ENCODE results near the gene CRTAC1.

The CRTAC1 gene

DNA sequence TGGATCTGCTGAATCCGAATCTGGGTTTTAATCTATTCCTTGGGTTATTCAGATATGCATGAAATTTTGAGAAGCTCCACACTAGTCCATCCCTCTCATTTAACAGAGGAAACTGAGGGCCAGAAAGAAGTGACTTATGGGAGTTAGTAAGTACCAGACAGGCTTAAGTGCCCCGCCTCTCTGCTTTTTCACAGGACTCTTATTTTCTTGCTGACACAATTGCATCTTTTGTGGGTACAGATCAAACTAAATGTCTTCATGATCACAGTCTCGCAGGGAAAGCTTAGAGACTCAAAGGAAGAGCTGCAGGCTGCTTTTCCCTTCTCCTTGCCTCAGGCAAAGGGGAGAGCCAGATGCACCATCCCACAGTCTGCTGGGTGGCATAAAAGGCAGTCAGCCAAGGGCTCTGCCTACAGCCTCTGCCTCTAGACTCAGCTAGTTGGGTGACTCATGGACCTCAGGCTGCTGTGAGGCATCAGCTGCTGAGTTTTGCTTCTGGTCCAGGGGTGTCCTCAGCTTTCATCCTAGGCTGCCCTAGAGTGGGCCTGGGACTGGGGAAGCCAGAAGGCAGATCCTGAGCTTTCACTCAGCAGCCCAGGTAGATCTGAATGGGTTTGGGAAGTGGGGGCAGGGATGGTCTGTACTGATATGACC, 169.2 kb downstream of the CRTAC1 start:
- Histone ChIP-seq H3K79me1 (replicated peaks; ENCODE audit: low read length, poor library complexity, severe bottlenecking) (no peaks in the 10 kb centered on the region), H3K4me3 (ENCODE audit: insufficient read depth in 1 of 2, low read depth in 1 of 2, low read length in 2 of 2) (no peak overlapping the region), H4K91ac (ENCODE audit: low read length) (no peak overlapping the region), H2BK120ac (ENCODE audit: low read depth, low read length) (no peak overlapping the region), H3K18ac (ENCODE audit: low read depth in 1 of 2, low read length in 2 of 2) (no peak overlapping the region), H3K4me2 (ENCODE audit: low read length, poor library complexity, severe bottlenecking) (peak overlapping the region; percentile 25), H2AK5ac (ENCODE audit: low read length, severe bottlenecking) (peak overlapping the region; percentile 58), H3K27me3 (ENCODE audit: control insufficient read depth in 1 of 2, insufficient read depth in 1 of 2, low read length in 2 of 2) (peaks cover 0 to 47% of the 10 kb centered on the region in 2 experiments), H3K4me1 (ENCODE audit: control insufficient read depth, insufficient read depth, low read depth, low read length) (peaks cover 17% of the 10 kb centered on the region), H2BK15ac (ENCODE audit: low read depth, poor library complexity, severe bottlenecking) (no peak overlapping the region), H4K8ac (ENCODE audit: low read length) (no peak overlapping the region), H2BK12ac (ENCODE audit: low read length in 2 of 2) (no peak overlapping the region), H3K27ac (ENCODE audit: low read length, poor library complexity, severe bottlenecking) (peak overlapping the region; percentile 61), H3K4ac (ENCODE audit: low read depth in 1 of 2, low read length in 2 of 2) (no peak overlapping the region), H3K9ac (ENCODE audit: low read length) (peak overlapping the region; percentile 0), H2AFZ (ENCODE audit: low read depth, low read length) (no peak overlapping the region), H3K23ac (ENCODE audit: low read length in 2 of 2) (no peak overlapping the region), H3K14ac (ENCODE audit: low read length in 2 of 2) (peak overlapping the region in 1 of 2 experiments; percentile 47), H2BK5ac (ENCODE audit: low read depth, low read length, poor library complexity, severe bottlenecking) (no peak overlapping the region), H3K36me3 (ENCODE audit: control insufficient read depth in 1 of 2, insufficient read depth in 2 of 2, low read depth in 1 of 2, low read length in 2 of 2) (no peaks in the 10 kb centered on the region), H3K9me3 (ENCODE audit: control insufficient read depth, low read length) (no peaks in the 10 kb centered on the region)
- WGBS = 88% methylated on average over 2 of the region's 3 CpGs
- DNase-seq = peak; percentile 23

DNA sequence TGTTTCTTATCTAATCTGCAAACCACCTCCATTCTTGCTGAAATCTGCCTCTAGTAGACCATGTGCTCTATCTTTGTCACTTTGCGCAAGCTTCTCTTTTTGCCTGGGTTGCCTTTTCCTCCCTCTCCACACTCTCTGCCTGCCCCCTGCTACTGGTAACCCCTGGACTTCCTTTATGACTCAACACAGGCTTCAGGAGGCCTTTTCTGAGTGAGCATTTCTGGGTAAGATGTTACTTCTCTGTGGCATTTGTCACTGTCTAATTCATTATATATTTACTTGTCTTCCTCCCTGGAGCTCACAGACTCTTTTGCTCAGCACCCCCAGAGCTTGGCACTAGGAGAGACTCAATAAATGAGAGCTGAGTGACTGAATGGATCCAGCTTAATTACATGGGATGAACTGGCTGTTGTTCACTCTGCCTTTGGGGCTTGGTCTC, 172.4 kb downstream of the CRTAC1 start:
- Histone ChIP-seq H2BK5ac (ENCODE audit: low read depth, low read length, poor library complexity, severe bottlenecking) (no peak overlapping the region), H3K9ac (ENCODE audit: low read length) (no peak overlapping the region), H2AFZ (ENCODE audit: low read depth, low read length) (no peak overlapping the region), H3K4me1 (ENCODE audit: control insufficient read depth, insufficient read depth, low read depth, low read length) (peaks cover 12% of the 10 kb centered on the region), H2BK12ac (ENCODE audit: low read length in 2 of 2) (no peak overlapping the region), H3K18ac (ENCODE audit: low read depth in 1 of 2, low read length in 2 of 2) (no peak overlapping the region), H2BK120ac (ENCODE audit: low read depth, low read length) (no peak overlapping the region), H2BK15ac (ENCODE audit: low read depth, poor library complexity, severe bottlenecking) (no peak overlapping the region), H3K27me3 (ENCODE audit: control insufficient read depth in 1 of 2, insufficient read depth in 1 of 2, low read length in 2 of 2) (peaks cover 13 to 51% of the 10 kb centered on the region in 2 experiments), H3K79me1 (replicated peaks; ENCODE audit: low read length, poor library complexity, severe bottlenecking) (no peaks in the 10 kb centered on the region), H3K4ac (ENCODE audit: low read depth in 1 of 2, low read length in 2 of 2) (no peak overlapping the region), H3K14ac (ENCODE audit: low read length in 2 of 2) (no peak overlapping the region), H3K36me3 (ENCODE audit: control insufficient read depth in 1 of 2, insufficient read depth in 2 of 2, low read depth in 1 of 2, low read length in 2 of 2) (no peaks in the 10 kb centered on the region), H3K4me3 (ENCODE audit: insufficient read depth in 1 of 2, low read depth in 1 of 2, low read length in 2 of 2) (no peak overlapping the region), H4K91ac (ENCODE audit: low read length) (no peak overlapping the region), H3K4me2 (ENCODE audit: low read length, poor library complexity, severe bottlenecking) (no peak overlapping the region), H3K23ac (ENCODE audit: low read length in 2 of 2) (no peak overlapping the region), H3K9me3 (ENCODE audit: control insufficient read depth, low read length) (no peaks in the 10 kb centered on the region), H4K8ac (ENCODE audit: low read length) (no peak overlapping the region), H3K27ac (ENCODE audit: low read length, poor library complexity, severe bottlenecking) (no peak overlapping the region), H2AK5ac (ENCODE audit: low read length, severe bottlenecking) (no peak overlapping the region)
- DNase-seq = no peak
- 54% methylated on average over 1 of the region's 1 CpG for WGBS

DNA sequence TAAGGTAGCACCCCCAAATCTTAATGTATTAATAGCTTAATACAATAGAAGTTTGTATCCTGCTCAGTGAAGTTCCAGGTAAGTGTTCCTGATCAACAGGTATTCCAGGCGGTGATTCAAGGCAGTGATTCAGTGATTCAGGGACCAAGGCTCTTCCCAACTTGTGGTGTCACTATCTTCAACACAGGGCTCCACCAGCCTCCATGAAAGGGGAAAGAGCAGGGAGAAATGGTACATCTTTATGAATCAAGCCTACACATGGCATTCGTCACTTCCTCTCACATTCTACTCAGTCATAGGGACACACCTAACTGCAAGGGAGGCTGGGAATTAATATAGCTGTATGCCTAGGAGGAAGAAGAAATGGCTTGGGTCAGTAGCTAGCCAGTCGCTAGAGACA, 175.7 kb downstream of the CRTAC1 start:
- H3K4ac ChIP-seq (ENCODE audit: low read depth in 1 of 2, low read length in 2 of 2) = no peak overlapping the region
- no peaks in the 10 kb centered on the region for H3K79me1 ChIP-seq (replicated peaks; ENCODE audit: low read length, poor library complexity, severe bottlenecking)
- H3K36me3 ChIP-seq (ENCODE audit: control insufficient read depth in 1 of 2, insufficient read depth in 2 of 2, low read depth in 1 of 2, low read length in 2 of 2) = no peaks in the 10 kb centered on the region
- no peak for DNase-seq
- no peak overlapping the region for H3K27ac ChIP-seq (ENCODE audit: low read length, poor library complexity, severe bottlenecking)
- H2BK120ac ChIP-seq (ENCODE audit: low read depth, low read length) = no peak overlapping the region
- no peaks in the 10 kb centered on the region for H3K9me3 ChIP-seq (ENCODE audit: control insufficient read depth, low read length)
- no peak overlapping the region for H3K23ac ChIP-seq (ENCODE audit: low read length in 2 of 2)
- no peak overlapping the region for H2AK5ac ChIP-seq (ENCODE audit: low read length, severe bottlenecking)
- H2BK15ac ChIP-seq (ENCODE audit: low read depth, poor library complexity, severe bottlenecking) = no peak overlapping the region
- 85% methylated on average over 2 of the region's 3 CpGs for WGBS
- no peak overlapping the region for H3K14ac ChIP-seq (ENCODE audit: low read length in 2 of 2)
- H3K18ac ChIP-seq (ENCODE audit: low read depth in 1 of 2, low read length in 2 of 2) = no peak overlapping the region
- no peak overlapping the region for H2BK5ac ChIP-seq (ENCODE audit: low read depth, low read length, poor library complexity, severe bottlenecking)
- no peak overlapping the region for H2AFZ ChIP-seq (ENCODE audit: low read depth, low read length)
- no peak overlapping the region for H2BK12ac ChIP-seq (ENCODE audit: low read length in 2 of 2)
- no peak overlapping the region for H3K4me2 ChIP-seq (ENCODE audit: low read length, poor library complexity, severe bottlenecking)
- no peak overlapping the region for H4K91ac ChIP-seq (ENCODE audit: low read length)
- peaks cover 41 to 74% of the 10 kb centered on the region in 2 experiments for H3K27me3 ChIP-seq (ENCODE audit: control insufficient read depth in 1 of 2, insufficient read depth in 1 of 2, low read length in 2 of 2)
- no peak overlapping the region for H3K4me3 ChIP-seq (ENCODE audit: insufficient read depth in 1 of 2, low read depth in 1 of 2, low read length in 2 of 2)
- no peak overlapping the region for H4K8ac ChIP-seq (ENCODE audit: low read length)
- H3K4me1 ChIP-seq (ENCODE audit: control insufficient read depth, insufficient read depth, low read depth, low read length) = peaks cover 7% of the 10 kb centered on the region
- H3K9ac ChIP-seq (ENCODE audit: low read length) = no peak overlapping the region

DNA sequence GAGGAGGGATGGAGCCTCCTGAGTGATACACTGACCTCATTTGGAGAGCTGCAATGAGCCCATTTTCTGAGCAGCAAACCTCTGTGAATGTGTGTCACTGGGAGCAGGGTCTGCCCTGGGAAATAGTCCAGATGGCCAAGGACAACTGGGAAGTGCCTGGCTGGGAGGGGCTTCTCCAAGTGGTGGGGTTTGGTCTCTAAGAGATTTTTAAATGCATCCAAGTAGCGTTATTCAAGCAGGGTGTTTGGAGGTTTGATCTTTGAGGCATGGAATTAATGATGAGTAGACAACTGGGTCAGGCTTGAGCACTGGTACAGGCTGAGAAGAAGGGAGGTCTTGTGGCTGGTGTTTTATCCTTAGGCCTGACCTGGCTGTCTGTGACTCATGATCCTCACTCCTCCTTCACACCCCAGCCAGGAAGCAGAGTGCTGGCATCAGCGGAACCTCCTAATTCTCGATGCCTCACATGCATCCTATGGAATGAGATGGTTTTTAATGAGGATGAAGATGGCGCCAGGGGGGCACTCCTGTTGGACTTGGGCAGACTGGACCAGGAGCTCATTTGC, 177.5 kb downstream of the CRTAC1 start:
- no peak overlapping the region for H3K4ac ChIP-seq (ENCODE audit: low read depth in 1 of 2, low read length in 2 of 2)
- WGBS = 81% methylated on average over 4 of the region's 4 CpGs

More for the DNA sequence above, 177.5 kb downstream of the CRTAC1 start:
- Histone ChIP-seq H2AFZ (ENCODE audit: low read depth, low read length) (no peak overlapping the region), H4K91ac (ENCODE audit: low read length) (no peak overlapping the region), H3K14ac (ENCODE audit: low read length in 2 of 2) (no peak overlapping the region), H2BK5ac (ENCODE audit: low read depth, low read length, poor library complexity, severe bottlenecking) (no peak overlapping the region), H3K36me3 (ENCODE audit: control insufficient read depth in 1 of 2, insufficient read depth in 2 of 2, low read depth in 1 of 2, low read length in 2 of 2) (no peaks in the 10 kb centered on the region), H4K8ac (ENCODE audit: low read length) (no peak overlapping the region), H3K4me2 (ENCODE audit: low read length, poor library complexity, severe bottlenecking) (no peak overlapping the region), H3K9me3 (ENCODE audit: control insufficient read depth, low read length) (no peaks in the 10 kb centered on the region), H2AK5ac (ENCODE audit: low read length, severe bottlenecking) (no peak overlapping the region), H3K4me1 (ENCODE audit: control insufficient read depth, insufficient read depth, low read depth, low read length) (peaks cover 11% of the 10 kb centered on the region), H3K79me1 (replicated peaks; ENCODE audit: low read length, poor library complexity, severe bottlenecking) (no peaks in the 10 kb centered on the region), H3K4me3 (ENCODE audit: insufficient read depth in 1 of 2, low read depth in 1 of 2, low read length in 2 of 2) (no peak overlapping the region), H2BK12ac (ENCODE audit: low read length in 2 of 2) (no peak overlapping the region), H3K23ac (ENCODE audit: low read length in 2 of 2) (no peak overlapping the region), H3K27me3 (ENCODE audit: control insufficient read depth in 1 of 2, insufficient read depth in 1 of 2, low read length in 2 of 2) (peaks cover 53 to 66% of the 10 kb centered on the region in 2 experiments), H2BK120ac (ENCODE audit: low read depth, low read length) (no peak overlapping the region), H2BK15ac (ENCODE audit: low read depth, poor library complexity, severe bottlenecking) (no peak overlapping the region), H3K9ac (ENCODE audit: low read length) (no peak overlapping the region), H3K18ac (ENCODE audit: low read depth in 1 of 2, low read length in 2 of 2) (no peak overlapping the region), H3K27ac (ENCODE audit: low read length, poor library complexity, severe bottlenecking) (no peak overlapping the region)
- no peak for DNase-seq

All from mesenchymal stem cell (in vitro differentiated cells and primary cell).